ENCODE data around the gene ENOX2. TPM values are rescaled to one million over a fixed set of nuclear protein-coding genes. Genes with fewer than 3 reads are reported as not detected.
"Not testable (repeated sequence)": the region's sequence is repeated elsewhere in the genome, so short reads cannot be mapped to it uniquely, and the experiment has no call there.

The ENOX2 gene
- total RNA-seq, 1 donor from 2014 or later = 14.0 TPM

- Mint-ChIP-seq H3K27ac (ENCODE audit: unreplicated experiment) (no peak overlapping the region), H3K4me1 (ENCODE audit: unreplicated experiment) (peaks cover 5% of the 10 kb centered on the region), H3K36me3 (ENCODE audit: low read depth, unreplicated experiment) (no peaks in the 10 kb centered on the region), H3K9me3 (ENCODE audit: unreplicated experiment) (no peaks in the 10 kb centered on the region), H3K4me3 (ENCODE audit: unreplicated experiment) (no peak overlapping the region), H3K27me3 (ENCODE audit: unreplicated experiment) (peaks cover 2% of the 10 kb centered on the region)
- TF ChIP-seq CTCF (IDR thresholded peaks at IDR 0.05; ENCODE audit: unreplicated experiment) = no peak
- no peak for DNase-seq (ENCODE audit: low spot score)
Measured at GRCh38 chrX:130714665-130715064, 188.3 kb downstream of the ENOX2 start.

GRCh38 chrX:130714135-130714534 is 188.9 kb downstream of the ENOX2 start:
- no peak for TF ChIP-seq CTCF (IDR thresholded peaks at IDR 0.05; ENCODE audit: unreplicated experiment)
- no peak overlapping the region for H3K27ac Mint-ChIP-seq (ENCODE audit: unreplicated experiment)
- H3K36me3 Mint-ChIP-seq (ENCODE audit: low read depth, unreplicated experiment) = no peaks in the 10 kb centered on the region
- H3K4me3 Mint-ChIP-seq (ENCODE audit: unreplicated experiment) = no peak overlapping the region
- H3K4me1 Mint-ChIP-seq (ENCODE audit: unreplicated experiment) = peaks cover 5% of the 10 kb centered on the region
- H3K27me3 Mint-ChIP-seq (ENCODE audit: unreplicated experiment) = peaks cover 3% of the 10 kb centered on the region
- DNase-seq (ENCODE audit: low spot score) = no peak
- no peaks in the 10 kb centered on the region for H3K9me3 Mint-ChIP-seq (ENCODE audit: unreplicated experiment)

- not testable (repeated sequence) for H3K4me1 Mint-ChIP-seq (ENCODE audit: unreplicated experiment); H3K9me3 Mint-ChIP-seq (ENCODE audit: unreplicated experiment); DNase-seq (ENCODE audit: low spot score)
Measured at GRCh38 chrX:130709178-130709577, 193.8 kb downstream of the ENOX2 start.

DNA sequence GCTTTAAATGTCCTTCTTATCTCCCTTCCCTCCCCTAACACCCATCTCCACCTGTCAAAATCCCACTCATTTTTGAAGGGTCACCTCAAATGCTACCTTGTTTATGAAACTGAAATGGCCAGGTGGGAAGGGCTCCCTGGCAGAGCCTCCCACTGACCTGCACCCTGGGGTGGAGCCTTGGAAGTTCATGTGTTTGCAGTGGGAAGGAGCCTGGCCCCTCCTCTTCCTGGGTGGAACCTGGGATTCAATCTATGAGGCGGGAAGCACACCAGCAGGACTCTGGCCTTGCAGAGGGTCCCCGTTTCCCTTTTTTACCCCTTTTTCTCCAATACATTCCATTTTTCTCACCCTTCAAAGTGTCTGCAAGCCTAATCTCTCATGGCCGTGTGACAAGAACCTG is 197.4 kb downstream of the ENOX2 start:
- DNase-seq (ENCODE audit: low spot score) = no peak
- Mint-ChIP-seq H3K27ac (ENCODE audit: unreplicated experiment) (no peak overlapping the region), H3K36me3 (ENCODE audit: low read depth, unreplicated experiment) (no peaks in the 10 kb centered on the region), H3K27me3 (ENCODE audit: unreplicated experiment) (peaks cover 2% of the 10 kb centered on the region), H3K4me1 (ENCODE audit: unreplicated experiment) (peaks cover under 1% of the 10 kb centered on the region), H3K4me3 (ENCODE audit: unreplicated experiment) (no peak overlapping the region), H3K9me3 (ENCODE audit: unreplicated experiment) (no peaks in the 10 kb centered on the region)
- TF ChIP-seq CTCF (IDR thresholded peaks at IDR 0.05; ENCODE audit: unreplicated experiment) = no peak

More at GRCh38 chrX:130709178-130709577, 193.8 kb downstream of the ENOX2 start:
- not testable (repeated sequence) for H3K36me3 Mint-ChIP-seq (ENCODE audit: low read depth, unreplicated experiment); H3K27me3 Mint-ChIP-seq (ENCODE audit: unreplicated experiment); H3K27ac Mint-ChIP-seq (ENCODE audit: unreplicated experiment); H3K4me3 Mint-ChIP-seq (ENCODE audit: unreplicated experiment)

DNA sequence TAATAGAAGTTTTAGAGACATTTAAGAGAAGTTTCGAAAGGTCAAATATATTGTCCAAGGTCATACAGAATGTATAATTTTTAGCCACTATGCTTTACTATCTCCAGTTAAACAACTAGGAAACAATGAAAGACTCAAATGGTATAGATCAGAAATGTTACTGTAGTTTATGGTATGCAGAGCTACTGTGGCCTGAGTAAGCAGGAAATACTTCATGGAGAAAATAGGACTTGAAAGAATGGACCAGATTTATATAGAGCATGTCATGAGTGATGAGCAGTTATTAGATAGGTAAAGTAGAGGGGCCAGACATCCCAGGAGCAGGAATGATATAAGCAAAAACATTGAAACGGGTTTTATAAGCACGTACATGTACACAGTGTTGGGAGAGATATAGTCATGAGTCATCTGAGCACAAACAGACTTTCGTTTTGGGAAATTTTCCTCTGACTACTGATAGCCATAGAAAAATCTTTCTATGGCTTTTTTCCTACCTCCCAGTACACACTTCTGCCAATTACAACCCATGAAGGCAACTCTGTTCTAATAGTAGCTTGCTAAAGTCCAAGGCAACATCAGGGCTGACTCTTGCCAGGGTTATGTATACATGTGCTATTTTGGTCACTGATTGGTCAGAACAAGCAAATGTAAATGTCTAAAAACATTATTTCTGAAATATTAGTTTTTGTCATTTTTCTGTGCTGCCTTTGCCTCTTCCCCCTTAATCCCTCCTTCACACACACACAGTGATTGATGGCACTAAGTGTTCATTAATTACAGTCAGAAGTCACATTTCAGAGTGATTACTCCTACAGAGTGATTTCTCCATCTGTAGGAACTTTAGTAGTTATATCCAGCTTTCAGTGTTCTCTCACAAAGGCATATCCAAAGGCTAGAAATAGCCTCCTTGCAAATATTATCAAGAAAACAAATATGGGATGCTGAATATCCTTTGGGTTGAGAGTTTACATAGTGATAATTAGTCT is 198.7 kb downstream of the ENOX2 start:
- Mint-ChIP-seq H3K36me3 (ENCODE audit: low read depth, unreplicated experiment) (no peaks in the 10 kb centered on the region), H3K27me3 (ENCODE audit: unreplicated experiment) (peaks cover 2% of the 10 kb centered on the region), H3K27ac (ENCODE audit: unreplicated experiment) (no peak overlapping the region), H3K9me3 (ENCODE audit: unreplicated experiment) (no peaks in the 10 kb centered on the region), H3K4me3 (ENCODE audit: unreplicated experiment) (no peak overlapping the region), H3K4me1 (ENCODE audit: unreplicated experiment) (no peaks in the 10 kb centered on the region)
- TF ChIP-seq CTCF (IDR thresholded peaks at IDR 0.05; ENCODE audit: unreplicated experiment) = no peak
- no peak for DNase-seq (ENCODE audit: low spot score)
